Colonic mucosa (tissue), 4 donors: ENCODE measurements around the gene IL10RB. TPM values are rescaled to one million over a fixed set of nuclear protein-coding genes. Genes with fewer than 3 reads are reported as not detected.

Experiments
- DNase-seq: peaks from one replicate; pipeline ENCODE4 v3.0.0-alpha.2; 2020
- H3K27ac ChIP-seq: fragments of 200-600 bp; one replicate; pipeline ENCODE4 v1.8.0; 2021
- H3K27me3 ChIP-seq: fragments of 200-600 bp; one replicate; pipeline ENCODE4 v1.8.0; 2021
- H3K36me3 ChIP-seq: fragments of 200-600 bp; one replicate; pipeline ENCODE4 v1.8.0; 2021
- H3K4me1 ChIP-seq: fragments of 200-600 bp; one replicate; pipeline ENCODE4 v1.8.0; 2021; ENCODE audit warnings: mild to moderate bottlenecking
- H3K4me3 ChIP-seq: fragments of 200-600 bp; one replicate; pipeline ENCODE4 v1.8.0; 2021
- H3K9ac ChIP-seq, 2 donors: one replicate each; pipeline ENCODE4 v1.7.0; 2013; ENCODE audit warnings: control low read depth in 2 of 2, low read depth in 2 of 2, low read length in 2 of 2
- H3K9me3 ChIP-seq: fragments of 200-600 bp; one replicate; pipeline ENCODE4 v1.8.0; 2021
- intact Hi-C: fragments of 100-400 bp; cut with DNase I; formaldehyde crosslinking; loops from one replicate; pipeline ENCODE4 v1.14.1; 2022
- total RNA-seq, 2 donors: library from RNA; stranded (reverse); fragmentation: NEBNext Ultra II Directional in 1 of 2; extraction: Animal tissue kit (Norgen Biotek cat#: 25700) in 1 of 2; gene quantifications; one replicate each; pipeline ENCODE4 v1.2.1, GENCODE V29; 2021
- TF ChIP-seq, protein P1 (sequence below): fragments of 200-600 bp; IDR thresholded peaks from one replicate; pipeline ENCODE4 v1.8.0; 2022; ENCODE audit warnings: antibody characterized with exemption, mild to moderate bottlenecking
- donor health status: healthy.
- donor health status: DM: no; HTN: no; CAD: no.
- donor health status: DM: no; HTN: no; CAD: no.

The IL10RB gene
- total RNA-seq, 2 donors from 2014 or later, result 48.0 to 86.3 TPM

DNA sequence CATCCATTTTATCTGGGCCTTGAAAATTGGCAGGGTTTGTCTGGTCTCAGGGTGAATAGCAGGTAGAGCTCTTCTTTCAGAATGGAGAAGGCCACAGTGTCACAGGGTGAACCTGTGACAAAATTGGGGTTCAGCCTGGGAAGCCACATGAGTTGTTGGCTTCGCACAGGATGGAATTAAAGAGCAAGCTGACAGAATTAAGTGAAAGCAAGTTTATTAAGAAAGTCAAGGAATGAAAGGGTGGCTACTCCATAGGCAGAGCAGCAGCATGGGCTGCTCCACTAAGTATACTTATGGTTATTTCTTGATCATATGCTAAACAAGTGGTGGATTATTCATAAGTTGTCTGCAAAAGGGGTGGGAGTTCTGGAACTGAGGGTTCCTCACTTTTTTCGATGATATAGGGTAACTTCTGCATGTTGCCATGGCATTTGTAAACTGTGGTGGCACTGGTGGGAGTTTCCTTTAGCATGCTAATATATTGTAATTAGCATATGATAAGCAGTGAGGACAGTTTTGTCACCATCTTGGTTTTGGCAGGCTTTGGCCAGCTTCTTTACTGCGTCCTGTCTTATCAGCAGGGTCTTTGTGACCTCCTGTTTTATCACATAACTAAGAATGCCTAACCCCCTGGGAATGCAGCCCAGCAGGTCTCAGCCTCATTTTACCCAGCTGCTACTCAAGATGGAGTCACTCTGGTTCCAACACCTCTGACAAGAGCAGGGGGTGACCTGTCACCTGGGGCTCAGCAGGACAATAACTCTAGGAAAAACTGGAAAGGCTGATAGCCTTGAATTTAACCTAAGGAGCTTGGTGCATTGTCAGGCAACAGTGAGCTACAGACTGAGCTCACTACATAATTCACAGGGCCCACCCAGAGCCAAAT, 31.3 kb upstream of the IL10RB start:
- TF ChIP-seq, protein P1, sequence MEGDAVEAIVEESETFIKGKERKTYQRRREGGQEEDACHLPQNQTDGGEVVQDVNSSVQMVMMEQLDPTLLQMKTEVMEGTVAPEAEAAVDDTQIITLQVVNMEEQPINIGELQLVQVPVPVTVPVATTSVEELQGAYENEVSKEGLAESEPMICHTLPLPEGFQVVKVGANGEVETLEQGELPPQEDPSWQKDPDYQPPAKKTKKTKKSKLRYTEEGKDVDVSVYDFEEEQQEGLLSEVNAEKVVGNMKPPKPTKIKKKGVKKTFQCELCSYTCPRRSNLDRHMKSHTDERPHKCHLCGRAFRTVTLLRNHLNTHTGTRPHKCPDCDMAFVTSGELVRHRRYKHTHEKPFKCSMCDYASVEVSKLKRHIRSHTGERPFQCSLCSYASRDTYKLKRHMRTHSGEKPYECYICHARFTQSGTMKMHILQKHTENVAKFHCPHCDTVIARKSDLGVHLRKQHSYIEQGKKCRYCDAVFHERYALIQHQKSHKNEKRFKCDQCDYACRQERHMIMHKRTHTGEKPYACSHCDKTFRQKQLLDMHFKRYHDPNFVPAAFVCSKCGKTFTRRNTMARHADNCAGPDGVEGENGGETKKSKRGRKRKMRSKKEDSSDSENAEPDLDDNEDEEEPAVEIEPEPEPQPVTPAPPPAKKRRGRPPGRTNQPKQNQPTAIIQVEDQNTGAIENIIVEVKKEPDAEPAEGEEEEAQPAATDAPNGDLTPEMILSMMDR, result no peak
- Histone ChIP-seq H3K9me3 (no peaks in the 10 kb centered on the region), H3K36me3 (no peaks in the 10 kb centered on the region), H3K27ac (no peak overlapping the region), H3K27me3 (no peaks in the 10 kb centered on the region), H3K9ac (no peak overlapping the region), H3K4me1 (peaks cover 3% of the 10 kb centered on the region), H3K4me3 (no peak overlapping the region)
- DNase-seq, result no peak
- intact Hi-C loops, result no loop called here

DNA sequence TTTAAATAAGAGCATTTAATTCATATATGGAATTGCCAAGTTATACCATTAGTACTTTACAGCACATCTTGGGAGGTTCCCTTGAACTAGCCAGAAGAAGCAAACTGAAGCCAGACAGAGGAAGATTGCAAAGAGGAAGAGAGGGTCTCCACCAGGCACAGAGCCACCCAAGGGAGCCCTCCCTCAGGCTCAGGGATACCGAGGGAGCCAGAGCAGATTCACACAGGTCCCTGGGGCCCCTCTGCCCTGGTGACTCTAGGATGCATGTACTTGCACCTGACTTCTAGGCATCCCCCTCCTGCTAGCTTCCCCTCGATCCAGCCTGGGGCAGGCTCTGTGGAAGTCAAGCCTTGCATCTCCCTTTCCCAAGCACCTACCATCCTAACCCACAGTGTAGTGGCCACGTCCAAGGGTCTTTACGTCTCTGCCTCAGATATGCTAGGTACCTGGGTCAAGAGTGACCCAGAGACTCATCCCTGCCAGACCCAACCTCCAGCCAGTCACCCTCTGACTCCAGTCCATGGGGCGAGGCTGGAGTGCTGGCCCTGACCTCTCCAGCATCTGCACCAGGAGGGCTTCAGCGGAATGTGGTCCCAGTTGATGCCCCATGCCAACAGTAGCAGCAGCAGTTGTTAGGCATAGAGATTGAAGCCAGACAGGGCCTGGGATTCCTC, 30.0 kb upstream of the IL10RB start:
- H3K9ac ChIP-seq, result no peak overlapping the region
- H3K27me3 ChIP-seq, result no peaks in the 10 kb centered on the region
- H3K36me3 ChIP-seq, result no peaks in the 10 kb centered on the region
- no peak overlapping the region for H3K27ac ChIP-seq
- TF ChIP-seq, protein P1, result no peak
- H3K9me3 ChIP-seq, result no peaks in the 10 kb centered on the region
- H3K4me1 ChIP-seq, result no peaks in the 10 kb centered on the region
- no peak for DNase-seq
- H3K4me3 ChIP-seq, result no peak overlapping the region
- intact Hi-C loops, result no loop called here

DNA sequence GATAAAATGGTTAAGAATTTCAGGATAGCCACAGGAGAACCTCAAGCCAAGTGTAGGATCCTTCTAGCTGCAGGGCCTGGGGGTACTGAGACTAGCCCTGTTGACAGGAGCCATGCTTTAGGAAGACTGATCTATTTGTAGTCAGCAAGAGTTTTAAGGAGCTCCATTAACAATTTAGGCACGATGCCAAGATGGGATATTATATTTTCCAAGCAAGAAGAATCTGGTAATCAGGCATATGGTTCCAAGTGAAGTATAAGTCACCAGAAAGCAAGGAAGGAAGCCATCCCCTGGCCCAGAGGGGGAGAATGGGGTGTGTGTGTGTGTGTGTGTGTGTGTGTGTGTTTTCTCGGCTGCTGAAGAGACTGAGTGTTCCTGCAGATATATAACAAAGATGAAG, 29.4 kb upstream of the IL10RB start:
- Histone ChIP-seq H3K9ac (no peak overlapping the region), H3K36me3 (no peaks in the 10 kb centered on the region), H3K27ac (no peak overlapping the region), H3K4me3 (no peak overlapping the region), H3K27me3 (no peaks in the 10 kb centered on the region), H3K4me1 (no peaks in the 10 kb centered on the region), H3K9me3 (no peaks in the 10 kb centered on the region)
- TF ChIP-seq, protein P1, result no peak
- intact Hi-C loops, result no loop called here
- no peak for DNase-seq

DNA sequence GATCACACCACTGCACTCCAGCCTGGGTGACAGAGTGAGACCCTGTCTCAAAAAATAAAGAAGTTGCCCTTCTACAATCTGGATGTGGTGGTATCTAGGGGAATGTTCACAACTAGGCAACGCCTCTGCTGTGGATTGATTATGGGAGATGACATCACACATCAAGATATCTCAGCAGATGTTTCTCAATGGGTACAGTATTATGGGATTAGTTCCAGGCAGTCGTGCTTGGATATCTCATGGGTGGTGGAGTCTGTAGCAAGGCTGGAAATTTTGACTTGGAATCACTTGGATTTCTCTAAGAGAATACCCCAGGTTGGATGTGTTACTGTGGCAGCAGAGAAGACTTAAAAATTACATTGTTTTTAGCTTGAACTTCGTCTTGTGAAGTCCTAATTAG, 28.7 kb upstream of the IL10RB start:
- no peaks in the 10 kb centered on the region for H3K9me3 ChIP-seq
- no peak for DNase-seq
- no peaks in the 10 kb centered on the region for H3K4me1 ChIP-seq
- H3K27ac ChIP-seq, result no peak overlapping the region
- no peaks in the 10 kb centered on the region for H3K36me3 ChIP-seq
- no peak overlapping the region for H3K4me3 ChIP-seq
- H3K27me3 ChIP-seq, result no peaks in the 10 kb centered on the region
- TF ChIP-seq, protein P1, result no peak
- intact Hi-C loops, result no loop called here
- peak overlapping the region in 1 of 2 donors; percentile 43 for H3K9ac ChIP-seq

DNA sequence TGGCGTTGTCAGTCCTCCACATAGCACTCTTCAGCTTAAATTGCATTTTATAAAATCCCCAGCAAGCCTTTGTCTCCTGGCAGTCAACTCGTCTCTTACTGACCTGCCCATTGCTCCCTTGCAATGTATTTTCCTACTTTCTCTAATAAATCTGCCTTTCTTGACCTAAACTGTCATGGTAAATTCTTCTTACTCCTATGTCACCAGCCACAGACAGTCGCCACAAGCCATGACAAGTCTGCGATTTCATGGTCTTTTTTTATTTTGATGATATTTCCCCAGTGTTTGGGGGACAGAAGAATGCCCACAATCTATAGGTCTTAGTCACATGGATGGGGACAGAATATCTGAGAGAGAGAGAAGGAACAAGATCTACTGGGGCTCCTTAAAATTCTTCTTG, 28.0 kb upstream of the IL10RB start:
- no peaks in the 10 kb centered on the region for H3K9me3 ChIP-seq
- peak overlapping the region; percentile 31 for H3K27ac ChIP-seq
- no peak overlapping the region for H3K4me3 ChIP-seq
- no peaks in the 10 kb centered on the region for H3K4me1 ChIP-seq
- no peaks in the 10 kb centered on the region for H3K27me3 ChIP-seq
- TF ChIP-seq, protein P1, result no peak
- no peaks in the 10 kb centered on the region for H3K36me3 ChIP-seq
- intact Hi-C loops, result no loop called here
- no peak for DNase-seq
- H3K9ac ChIP-seq, result no peak overlapping the region
